ENCODE measurements around the gene CCDC102A. TPM values are rescaled to one million over a fixed set of nuclear protein-coding genes. Genes with fewer than 3 reads are reported as not detected.
"Not testable (repeated sequence)": the region's sequence is repeated elsewhere in the genome, so short reads cannot be mapped to it uniquely, and the experiment has no call there.

Gene CCDC102A
- total RNA-seq, 2 donors from 2014 or later: 22.5 to 26.8 TPM

DNA sequence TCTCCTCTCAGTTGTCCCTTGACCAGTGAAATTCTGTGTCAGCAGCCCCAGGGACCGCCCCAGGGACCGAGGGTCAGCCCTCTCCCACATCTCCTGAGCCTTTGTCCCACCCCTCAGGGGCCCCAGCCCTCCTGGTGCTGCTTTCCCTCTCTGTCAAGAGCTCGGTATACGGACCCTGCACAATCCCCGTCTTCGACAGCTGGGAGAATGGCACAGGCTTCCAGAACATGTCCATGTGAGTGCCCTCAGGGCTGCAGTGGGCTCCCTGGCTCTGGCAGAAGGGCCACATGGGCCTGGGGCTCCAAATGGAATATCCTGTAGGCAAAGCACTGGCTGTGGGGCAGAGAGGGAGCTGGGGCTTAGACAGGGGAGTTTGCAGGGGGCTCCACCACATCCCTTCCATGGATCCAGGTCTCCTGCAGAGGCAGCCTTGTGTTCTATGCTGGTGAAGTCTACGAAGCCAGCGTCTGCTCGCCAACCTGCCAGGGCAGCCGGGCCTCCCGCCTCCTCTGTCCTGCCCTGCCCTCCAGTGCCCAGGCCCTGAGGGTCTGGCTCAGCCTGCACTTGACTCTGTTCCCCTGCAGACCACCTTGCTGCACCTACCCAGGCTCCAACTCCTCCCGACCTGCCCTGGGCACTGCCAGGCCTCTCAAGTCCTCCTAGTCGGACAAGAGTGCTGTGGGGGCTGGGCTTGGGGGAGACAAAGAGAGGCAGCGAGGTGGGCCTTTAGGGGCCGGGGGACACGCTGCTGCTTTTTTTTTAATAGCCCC is 34.1 kb upstream of the CCDC102A start:
- no peaks in the 10 kb centered on the region for H3K4me1 ChIP-seq (replicated peaks)
- intact Hi-C loops (cut with DNase I): loop anchor here (10.0 kb wide), 1 partner anchor 314 kb away; no protein-coding TSS in a partner anchor
- no peaks in the 10 kb centered on the region for H3K36me3 ChIP-seq
- 82% methylated on average over 16 of the region's 16 CpGs for WGBS
- no peaks in the 10 kb centered on the region for H3K27me3 ChIP-seq (replicated peaks; ENCODE audit: insufficient read depth)
- TF ChIP-seq, protein P1, sequence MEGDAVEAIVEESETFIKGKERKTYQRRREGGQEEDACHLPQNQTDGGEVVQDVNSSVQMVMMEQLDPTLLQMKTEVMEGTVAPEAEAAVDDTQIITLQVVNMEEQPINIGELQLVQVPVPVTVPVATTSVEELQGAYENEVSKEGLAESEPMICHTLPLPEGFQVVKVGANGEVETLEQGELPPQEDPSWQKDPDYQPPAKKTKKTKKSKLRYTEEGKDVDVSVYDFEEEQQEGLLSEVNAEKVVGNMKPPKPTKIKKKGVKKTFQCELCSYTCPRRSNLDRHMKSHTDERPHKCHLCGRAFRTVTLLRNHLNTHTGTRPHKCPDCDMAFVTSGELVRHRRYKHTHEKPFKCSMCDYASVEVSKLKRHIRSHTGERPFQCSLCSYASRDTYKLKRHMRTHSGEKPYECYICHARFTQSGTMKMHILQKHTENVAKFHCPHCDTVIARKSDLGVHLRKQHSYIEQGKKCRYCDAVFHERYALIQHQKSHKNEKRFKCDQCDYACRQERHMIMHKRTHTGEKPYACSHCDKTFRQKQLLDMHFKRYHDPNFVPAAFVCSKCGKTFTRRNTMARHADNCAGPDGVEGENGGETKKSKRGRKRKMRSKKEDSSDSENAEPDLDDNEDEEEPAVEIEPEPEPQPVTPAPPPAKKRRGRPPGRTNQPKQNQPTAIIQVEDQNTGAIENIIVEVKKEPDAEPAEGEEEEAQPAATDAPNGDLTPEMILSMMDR (IDR thresholded peaks at IDR 0.05): no peak
- TF ChIP-seq POLR2A (IDR thresholded peaks at IDR 0.05) (no peak), POLR2AphosphoS5 (IDR thresholded peaks at IDR 0.05) (no peak)
- no peak for DNase-seq (ENCODE audit: low spot score)
- no peak overlapping the region for H3K4me3 ChIP-seq
- no peaks in the 10 kb centered on the region for H3K9me3 ChIP-seq
- no peak overlapping the region for H3K27ac ChIP-seq

- no peak for DNase-seq (ENCODE audit: low spot score)
- H3K36me3 ChIP-seq: no peaks in the 10 kb centered on the region
- H3K27me3 ChIP-seq (replicated peaks; ENCODE audit: insufficient read depth): no peaks in the 10 kb centered on the region
- no peak overlapping the region for H3K27ac ChIP-seq
- intact Hi-C loops (cut with DNase I): no loop called here
- no peaks in the 10 kb centered on the region for H3K4me1 ChIP-seq (replicated peaks)
- H3K9me3 ChIP-seq: no peaks in the 10 kb centered on the region
- H3K4me3 ChIP-seq: no peak overlapping the region
- WGBS: 85% methylated on average over 7 of the region's 7 CpGs
- TF ChIP-seq, protein P1 (IDR thresholded peaks at IDR 0.05): no peak
- no peak for TF ChIP-seq POLR2AphosphoS5 (IDR thresholded peaks at IDR 0.05)
- TF ChIP-seq POLR2A (IDR thresholded peaks at IDR 0.05): no peak
Observed at GRCh38 chr16:57569306-57569946, 33.1 kb upstream of the CCDC102A start.

GRCh38 chr16:57568772-57569171 is 32.4 kb upstream of the CCDC102A start:
- H3K9me3 ChIP-seq; intact Hi-C loops (cut with DNase I); H3K27me3 ChIP-seq (replicated peaks; ENCODE audit: insufficient read depth); DNase-seq (ENCODE audit: low spot score); H3K4me3 ChIP-seq; H3K36me3 ChIP-seq; H3K27ac ChIP-seq; H3K4me1 ChIP-seq (replicated peaks): not testable (repeated sequence)
- WGBS: 97% methylated on average over 5 of the region's 5 CpGs

- DNase-seq (ENCODE audit: low spot score): no peak
- TF ChIP-seq POLR2A (IDR thresholded peaks at IDR 0.05) (no peak), POLR2AphosphoS5 (IDR thresholded peaks at IDR 0.05) (no peak)
- TF ChIP-seq, protein P1 (IDR thresholded peaks at IDR 0.05): no peak
- no peak overlapping the region for H3K27ac ChIP-seq
- H3K9me3 ChIP-seq: no peaks in the 10 kb centered on the region
- 93% methylated on average over 5 of the region's 5 CpGs for WGBS
- H3K4me1 ChIP-seq (replicated peaks): no peaks in the 10 kb centered on the region
- intact Hi-C loops (cut with DNase I): no loop called here
- no peaks in the 10 kb centered on the region for H3K27me3 ChIP-seq (replicated peaks; ENCODE audit: insufficient read depth)
- H3K4me3 ChIP-seq: no peak overlapping the region
- no peaks in the 10 kb centered on the region for H3K36me3 ChIP-seq
Observed at GRCh38 chr16:57568173-57568678, 31.9 kb upstream of the CCDC102A start.

- 94% methylated on average over 18 of the region's 18 CpGs for WGBS
- no peaks in the 10 kb centered on the region for H3K27me3 ChIP-seq (replicated peaks; ENCODE audit: insufficient read depth)
Observed at GRCh38 chr16:57567691-57568090, 31.3 kb upstream of the CCDC102A start.

More at GRCh38 chr16:57567691-57568090, 31.3 kb upstream of the CCDC102A start:
- TF ChIP-seq, protein P1 (IDR thresholded peaks at IDR 0.05): no peak
- no peak for TF ChIP-seq POLR2A (IDR thresholded peaks at IDR 0.05)
- TF ChIP-seq POLR2AphosphoS5 (IDR thresholded peaks at IDR 0.05): no peak
- H3K4me3 ChIP-seq: no peak overlapping the region
- no peak for DNase-seq (ENCODE audit: low spot score)
- no peaks in the 10 kb centered on the region for H3K9me3 ChIP-seq
- H3K4me1 ChIP-seq (replicated peaks): no peaks in the 10 kb centered on the region
- no peaks in the 10 kb centered on the region for H3K36me3 ChIP-seq
- no peak overlapping the region for H3K27ac ChIP-seq
- intact Hi-C loops (cut with DNase I): no loop called here
